GM19395 (cell line): ENCODE measurements around the gene TM4SF4.
A peak's percentile ranks its signal among the peaks of the same experiment; 100 is the strongest.

Source experiments
- ATAC-seq: cut with Tn5 transposase; IDR thresholded peaks from one replicate; pipeline ENCODE4 v1.9.1; 2021; ENCODE audit warnings: mild to moderate bottlenecking, moderate library complexity; ENCODE audit not compliant: unreplicated experiment

Gene TM4SF4

DNA sequence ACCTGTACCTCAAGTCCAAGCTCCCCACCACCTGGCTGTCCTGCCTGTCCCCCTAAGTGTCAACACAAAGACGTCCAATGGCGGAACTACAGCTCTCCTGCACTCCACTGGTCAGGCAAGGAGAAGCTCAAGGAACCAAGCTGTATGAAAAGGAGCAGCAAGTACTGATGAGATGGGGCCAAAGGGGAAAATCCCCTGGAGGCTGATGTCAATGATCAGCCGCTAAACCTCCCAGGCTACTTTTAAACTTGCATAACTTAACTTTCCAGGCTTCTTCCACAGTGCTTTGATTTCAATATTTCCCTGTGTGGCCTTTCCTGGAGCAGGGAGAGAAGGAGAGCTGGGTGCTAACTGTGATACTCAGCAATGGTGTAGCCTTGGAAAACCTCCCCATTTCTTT lies 35.0 kb downstream of the TM4SF4 start:
- ATAC-seq: no peak

DNA sequence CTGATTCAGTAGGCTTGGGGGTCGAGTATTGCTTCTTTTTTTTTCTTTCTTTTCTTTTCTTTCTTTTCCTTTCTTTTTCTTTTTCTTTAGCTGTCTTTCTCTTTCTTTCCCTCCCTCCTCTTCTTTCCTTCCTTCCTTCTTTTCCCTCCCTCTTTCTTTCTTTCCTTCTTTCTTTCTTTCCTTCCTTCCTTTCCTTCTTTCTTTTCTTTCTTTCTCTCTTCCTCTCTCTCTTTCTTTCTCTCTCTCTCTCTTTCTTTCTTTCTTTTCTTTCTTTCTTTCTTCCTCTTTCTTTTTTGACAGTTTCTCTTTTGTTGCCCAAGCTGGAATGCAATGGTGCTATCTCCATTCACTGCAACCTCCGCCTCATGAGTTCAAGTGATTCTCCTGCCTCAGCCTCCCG lies 36.0 kb downstream of the TM4SF4 start:
- no peak for ATAC-seq

DNA sequence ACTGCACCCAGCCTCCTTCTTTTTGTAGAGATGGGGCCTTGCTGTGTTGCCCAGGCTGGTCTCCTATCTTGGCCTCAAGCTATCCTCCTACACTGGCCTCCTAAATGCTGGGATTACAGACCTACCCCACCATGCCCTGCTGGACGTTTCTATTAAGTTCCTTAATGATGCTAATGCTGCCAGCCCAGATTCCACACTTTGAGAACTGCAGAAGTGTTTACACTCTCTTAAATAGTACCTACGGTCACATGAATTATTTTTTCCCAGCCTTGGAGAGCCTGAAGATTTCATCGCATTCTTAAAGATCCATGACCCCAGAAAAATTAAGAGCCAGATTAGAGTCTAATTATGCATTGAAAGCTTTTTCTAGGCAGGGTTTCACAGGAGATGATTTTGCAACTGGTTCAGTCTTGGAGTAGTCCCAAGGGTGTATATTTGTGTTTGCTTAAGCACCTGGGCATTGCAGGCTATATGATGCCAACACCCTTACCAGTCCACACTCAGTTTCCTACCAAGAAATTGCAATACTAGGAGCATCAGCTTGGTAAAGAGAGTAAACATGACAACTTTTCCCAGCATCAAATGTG lies 36.6 kb downstream of the TM4SF4 start:
- ATAC-seq: no peak

DNA sequence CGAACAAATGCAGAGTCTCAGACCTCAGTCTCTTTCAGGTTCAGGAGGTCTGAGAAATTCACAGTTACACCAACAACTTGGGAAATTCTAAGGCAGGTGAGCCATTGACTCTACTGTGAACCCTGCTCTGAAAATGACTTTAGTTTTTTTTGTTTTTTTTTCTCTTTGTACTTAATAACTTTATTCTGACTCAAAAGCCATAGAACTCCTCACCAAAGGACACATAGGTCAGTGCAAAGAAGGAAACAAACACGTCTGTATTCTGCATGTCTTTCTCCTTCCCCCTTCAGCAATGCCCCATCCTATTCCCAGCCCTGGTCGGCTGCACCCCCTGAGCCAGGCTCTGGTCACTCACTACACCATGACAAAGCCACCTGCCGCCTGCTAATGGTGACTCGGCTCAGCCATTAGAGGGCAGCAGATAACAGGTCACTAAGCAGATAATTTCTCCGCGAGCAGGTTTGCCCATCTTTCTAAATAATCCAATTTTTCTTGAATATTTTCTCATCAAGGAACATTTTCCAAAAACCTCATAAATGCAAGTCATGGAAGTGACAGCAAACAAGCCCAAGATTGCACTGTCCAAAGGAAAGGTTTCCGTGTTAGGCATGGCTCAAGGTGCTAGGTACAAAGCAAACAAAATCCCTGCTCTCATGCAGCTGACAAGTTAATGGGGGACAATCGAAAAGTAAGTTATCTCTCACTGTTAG lies 37.7 kb downstream of the TM4SF4 start:
- ATAC-seq: peak; percentile 73

DNA sequence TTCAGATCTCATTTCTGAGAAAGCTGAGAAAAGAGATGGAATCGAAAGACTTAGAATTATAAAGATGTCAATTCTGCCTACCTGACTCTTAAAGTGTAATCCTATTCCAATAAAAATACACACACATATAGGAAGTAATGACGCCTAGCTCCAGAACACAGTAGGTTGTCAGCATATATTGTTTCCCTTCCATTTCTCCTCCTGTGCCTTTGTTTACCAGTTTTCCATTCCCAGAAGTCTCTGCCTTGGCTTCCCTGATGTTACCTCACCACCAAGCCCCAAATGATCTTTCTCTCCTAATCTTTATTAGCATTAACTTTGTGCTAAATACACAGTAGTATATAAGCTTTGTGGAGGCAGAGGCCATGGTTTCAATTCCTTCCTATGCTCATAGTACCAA lies 40.0 kb downstream of the TM4SF4 start:
- ATAC-seq: no peak

DNA sequence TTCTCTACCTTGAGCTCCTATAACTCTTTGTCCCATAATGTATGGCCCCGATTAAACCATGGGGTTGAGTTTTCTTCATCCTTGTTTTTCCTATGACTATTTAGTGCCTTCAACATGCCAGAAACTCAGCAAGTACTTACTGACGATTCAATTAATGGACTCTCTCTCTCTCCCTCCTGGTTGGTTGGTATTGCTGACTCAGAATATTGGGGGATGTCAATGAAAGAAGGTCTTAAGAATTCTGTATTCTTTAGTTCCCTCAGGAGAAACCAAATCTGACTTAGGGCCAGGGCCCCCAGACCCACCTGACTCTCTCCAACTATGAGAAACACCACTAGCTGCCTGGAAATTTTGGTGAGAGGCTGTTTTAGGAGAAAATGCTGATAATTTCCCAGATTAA lies 40.8 kb downstream of the TM4SF4 start:
- ATAC-seq: no peak

DNA sequence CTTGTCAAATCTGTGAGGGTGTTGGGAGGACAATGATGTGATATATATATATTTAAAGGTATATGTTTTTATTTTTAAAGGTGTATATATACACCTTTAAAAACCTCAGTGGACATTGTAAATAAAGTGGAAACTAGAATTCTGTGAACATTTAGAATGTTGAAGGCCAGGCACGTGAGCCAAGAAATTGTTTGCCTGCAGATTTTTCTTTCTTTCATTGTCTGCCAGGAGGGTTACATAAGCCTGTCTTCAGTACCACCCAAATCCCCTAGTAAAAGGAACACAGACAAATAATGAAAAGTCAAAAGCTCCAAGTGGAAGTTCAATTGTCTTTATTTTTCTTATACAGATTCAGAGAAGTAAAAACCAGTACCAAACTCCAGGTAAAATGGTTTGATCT lies 42.4 kb downstream of the TM4SF4 start:
- ATAC-seq: no peak

DNA sequence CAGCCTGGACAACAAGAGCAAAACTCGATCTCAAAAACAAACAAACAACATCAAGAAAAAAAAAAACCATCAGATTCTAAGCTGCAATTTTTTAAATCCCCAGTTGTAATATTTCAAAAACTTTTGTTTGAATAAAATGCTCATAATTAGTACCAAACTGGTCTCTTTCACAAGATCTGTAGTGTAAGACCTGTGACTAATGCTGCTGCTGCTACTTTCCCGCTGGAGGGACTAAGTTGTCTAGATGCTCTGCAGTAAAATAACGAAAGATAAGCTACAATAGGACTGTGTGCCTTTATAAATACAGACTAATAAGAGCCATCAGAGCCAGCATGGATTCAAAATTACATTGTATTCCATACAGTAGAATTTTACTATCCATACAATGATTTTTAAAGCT lies 45.4 kb downstream of the TM4SF4 start:
- ATAC-seq: no peak

DNA sequence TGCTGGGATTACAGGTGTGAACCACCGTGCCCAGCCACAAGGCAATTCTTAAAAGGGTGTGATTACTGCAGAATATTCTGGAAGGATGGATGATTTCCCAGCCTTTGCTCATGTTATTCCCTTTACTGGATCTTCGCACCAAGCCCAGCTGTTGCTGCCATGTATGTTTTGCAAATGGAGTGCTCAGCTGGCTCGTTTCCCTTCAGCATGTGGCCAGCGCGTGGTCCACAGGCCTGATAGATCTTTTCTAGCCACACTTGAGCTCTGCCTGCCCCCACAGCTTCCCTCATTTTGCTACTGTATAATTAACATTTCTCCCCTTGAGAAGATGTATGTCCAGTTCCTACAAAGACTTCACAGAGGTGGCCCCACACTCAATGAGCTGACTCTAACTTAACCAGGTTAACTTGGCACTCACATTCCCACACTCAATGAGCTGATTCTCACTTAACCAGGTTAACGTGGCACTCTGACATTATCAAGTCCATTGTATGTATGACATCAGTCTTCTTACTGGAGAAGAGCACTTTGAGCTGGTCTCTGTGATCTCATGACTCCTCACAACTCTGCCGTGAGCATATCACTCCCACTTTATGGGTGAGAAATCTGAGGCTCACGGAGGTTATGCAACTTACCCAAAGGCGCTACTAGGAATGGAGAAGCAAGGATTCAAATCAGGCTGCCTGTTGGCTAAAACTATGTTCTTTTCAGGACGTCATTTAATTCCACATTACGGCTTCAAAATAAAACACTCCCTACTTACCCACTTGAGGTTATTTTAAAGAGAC lies 49.2 kb downstream of the TM4SF4 start:
- no peak for ATAC-seq

DNA sequence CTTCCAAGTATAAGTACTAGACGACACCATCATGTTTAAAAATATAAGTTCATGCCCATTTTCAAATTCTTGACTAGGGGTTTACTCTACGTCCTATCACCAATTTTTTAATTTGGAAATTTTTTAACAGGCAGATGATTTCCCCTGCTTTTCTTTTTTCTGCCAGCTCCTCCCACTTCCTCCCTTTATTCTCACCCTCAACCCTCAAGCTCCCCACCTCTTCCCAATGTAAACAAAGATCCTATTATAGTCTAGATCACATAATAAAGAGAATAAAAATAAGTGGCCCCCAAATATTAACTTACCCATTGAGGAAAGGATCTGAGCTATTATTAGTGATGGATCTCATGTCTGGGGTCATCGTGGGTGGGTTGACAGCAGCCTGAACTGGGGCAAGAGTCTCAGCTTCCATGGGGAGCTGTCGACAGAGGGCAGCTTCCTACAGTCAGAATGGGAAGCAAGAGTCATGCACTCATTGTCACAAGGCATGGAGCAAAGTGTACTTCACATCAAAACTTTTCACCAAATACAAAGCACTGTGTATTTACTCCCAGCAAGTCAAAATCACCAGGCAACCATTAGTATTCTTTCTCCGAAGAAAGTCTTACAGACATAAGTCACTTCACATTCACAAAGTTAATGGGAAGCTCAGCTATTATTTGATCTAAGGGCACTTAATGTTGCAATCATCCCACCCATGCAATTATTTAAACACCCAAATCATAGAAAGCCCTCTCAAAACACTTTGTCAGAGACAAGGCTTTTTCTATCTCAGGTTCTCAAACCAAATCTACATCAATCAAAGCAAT lies 53.2 kb downstream of the TM4SF4 start:
- ATAC-seq: no peak

DNA sequence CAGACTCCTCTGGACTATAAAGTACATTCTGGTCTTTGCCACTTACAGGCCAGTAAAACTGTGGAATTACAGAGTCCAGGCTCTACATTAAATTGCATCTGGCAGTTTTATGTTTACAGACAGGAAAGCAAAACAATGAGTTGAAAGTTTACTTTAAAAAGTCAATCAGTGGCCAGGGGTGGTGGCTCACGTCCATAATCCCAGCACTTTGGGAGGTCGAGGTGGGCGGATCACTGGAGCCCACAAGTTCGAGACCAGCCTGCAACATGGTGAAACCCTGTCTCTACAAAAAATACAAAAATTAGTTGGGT lies 53.8 kb downstream of the TM4SF4 start:
- ATAC-seq: no peak

DNA sequence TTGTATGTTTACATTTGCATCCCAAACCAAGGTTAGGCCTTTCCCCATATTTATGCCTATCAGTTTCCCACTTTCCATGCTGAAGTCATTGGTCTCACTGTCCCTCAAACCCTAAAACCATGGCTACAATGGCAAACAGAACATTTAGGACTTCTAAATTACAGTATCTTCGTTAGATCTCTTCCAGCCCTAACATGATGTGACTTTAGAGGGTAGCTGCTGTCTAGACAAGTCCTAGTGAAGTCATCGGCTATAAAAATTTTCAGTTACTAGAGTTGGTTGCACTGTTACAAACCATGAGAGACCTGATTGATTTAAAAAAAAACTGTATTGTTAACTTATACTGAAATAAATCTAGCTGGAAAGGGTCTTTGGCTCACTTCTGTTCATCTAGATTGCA lies 54.6 kb downstream of the TM4SF4 start:
- no peak for ATAC-seq

DNA sequence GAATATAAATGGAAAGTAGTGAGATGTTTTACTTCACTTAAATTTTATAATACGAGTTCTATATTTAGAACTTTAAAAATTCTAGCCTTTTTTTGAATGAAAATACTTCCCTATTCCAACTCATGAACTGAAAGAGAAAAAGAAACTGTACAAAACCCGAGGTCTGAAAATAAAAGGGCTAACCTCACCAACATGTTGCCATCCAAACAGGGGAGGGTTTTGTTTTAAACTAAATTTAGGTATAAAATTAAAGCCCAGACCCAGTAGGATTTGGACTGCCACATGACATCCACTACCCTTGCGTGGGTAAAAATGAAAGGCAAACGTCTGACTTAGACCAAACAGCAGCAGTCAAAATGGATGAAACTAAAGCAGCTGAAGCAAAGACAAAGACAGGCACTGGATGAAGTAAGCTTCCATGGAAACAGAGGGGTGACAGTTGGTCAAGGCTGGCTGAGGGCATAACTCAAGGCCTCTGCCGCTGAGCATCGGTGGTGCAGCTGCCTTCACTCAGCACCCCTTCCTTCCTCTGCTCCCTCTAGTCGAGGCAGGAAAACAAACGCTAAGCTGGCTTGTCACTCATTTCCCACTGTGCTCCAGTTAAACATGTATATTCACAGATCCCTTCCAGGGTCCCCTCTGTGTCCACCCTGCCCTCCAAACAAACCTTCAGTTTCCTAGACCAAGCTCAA lies 58.1 kb downstream of the TM4SF4 start:
- peak; percentile 52 for ATAC-seq

DNA sequence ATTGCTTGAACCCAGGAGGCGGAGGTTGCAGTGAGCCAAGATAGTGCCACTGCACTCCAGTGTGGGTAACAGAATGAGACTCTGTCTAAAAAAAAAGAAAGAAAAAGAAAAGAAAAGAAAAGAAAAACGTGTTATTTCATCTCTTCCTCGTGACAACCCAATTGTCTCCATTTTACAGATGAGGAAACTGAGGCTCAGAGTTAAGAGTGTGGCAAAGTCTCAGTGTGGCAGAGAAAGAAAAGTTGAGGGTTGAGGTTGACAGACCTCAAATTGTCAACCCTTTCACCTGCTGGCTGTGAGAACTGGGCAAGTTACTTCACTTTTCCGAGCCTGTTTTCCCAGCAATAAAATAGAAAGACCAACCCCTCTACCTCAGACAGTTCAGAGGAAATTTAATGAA lies 59.6 kb downstream of the TM4SF4 start:
- no peak for ATAC-seq

DNA sequence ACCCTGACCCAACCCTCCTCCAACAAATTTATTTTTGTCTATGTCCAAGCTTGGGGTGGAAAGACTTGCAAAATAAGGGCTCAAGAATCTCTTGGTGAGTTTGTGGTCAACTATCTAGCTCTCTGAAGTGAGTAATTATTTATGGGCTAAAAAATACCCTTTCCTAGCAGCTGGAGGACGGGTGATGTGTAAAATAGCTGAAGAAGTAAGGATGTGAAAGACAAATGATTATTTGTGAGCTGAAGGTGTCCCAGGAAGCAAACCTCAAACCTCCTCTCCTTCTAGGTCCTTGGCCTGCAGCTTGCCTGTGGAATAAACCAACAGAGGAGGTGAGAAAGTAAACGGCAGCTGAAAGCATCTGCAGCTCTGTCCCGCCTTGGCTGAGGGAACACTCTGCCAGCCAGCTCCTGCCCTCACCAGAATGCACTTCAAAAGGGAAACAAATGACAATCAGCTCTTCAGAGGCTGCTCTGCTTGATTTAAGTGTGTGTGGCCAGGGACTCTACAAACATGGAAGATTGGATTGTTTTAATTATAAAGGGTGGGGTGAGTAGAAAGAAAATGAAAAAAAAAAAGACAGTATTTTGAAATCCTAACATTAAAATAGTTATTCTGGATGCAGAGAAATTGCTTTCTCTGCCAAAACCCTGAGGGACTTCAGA lies 60.3 kb downstream of the TM4SF4 start:
- no peak for ATAC-seq

DNA sequence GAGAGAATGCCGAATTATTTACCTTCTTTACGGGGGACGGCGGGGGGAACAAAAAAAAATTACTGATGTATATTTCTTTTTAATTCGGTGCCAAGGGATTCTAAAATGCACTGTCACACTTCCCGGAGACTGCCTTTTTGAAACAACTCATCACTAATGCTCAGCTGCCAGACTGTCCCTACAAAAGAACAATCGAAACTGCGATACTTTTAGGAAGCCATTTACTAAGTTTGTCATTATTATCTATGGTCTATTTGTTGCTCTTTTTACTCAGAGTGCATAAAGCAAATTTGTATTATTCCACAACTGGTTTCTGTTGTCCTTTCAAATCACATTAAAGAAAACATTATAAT lies 60.8 kb downstream of the TM4SF4 start:
- ATAC-seq: no peak

DNA sequence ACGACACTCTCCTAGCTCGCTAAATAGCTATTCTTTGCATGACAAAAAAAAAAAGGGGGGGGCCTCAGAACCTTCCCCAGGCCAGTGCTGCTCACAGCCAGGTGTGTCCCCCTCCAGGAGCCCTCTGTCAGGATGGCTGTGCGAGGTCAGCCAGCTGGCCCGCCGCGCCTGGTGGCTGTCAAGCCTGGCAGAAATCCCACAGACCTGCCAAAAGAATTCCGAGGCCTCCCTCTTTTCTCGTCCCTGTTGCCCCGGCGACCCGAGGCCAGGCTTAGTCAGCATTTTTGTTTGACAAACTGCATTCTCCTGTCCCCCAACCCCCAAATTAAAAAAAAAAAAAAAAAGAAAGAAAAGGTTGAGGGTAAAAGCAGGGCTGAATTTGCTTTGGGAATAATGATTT lies 61.9 kb downstream of the TM4SF4 start:
- ATAC-seq: no peak

DNA sequence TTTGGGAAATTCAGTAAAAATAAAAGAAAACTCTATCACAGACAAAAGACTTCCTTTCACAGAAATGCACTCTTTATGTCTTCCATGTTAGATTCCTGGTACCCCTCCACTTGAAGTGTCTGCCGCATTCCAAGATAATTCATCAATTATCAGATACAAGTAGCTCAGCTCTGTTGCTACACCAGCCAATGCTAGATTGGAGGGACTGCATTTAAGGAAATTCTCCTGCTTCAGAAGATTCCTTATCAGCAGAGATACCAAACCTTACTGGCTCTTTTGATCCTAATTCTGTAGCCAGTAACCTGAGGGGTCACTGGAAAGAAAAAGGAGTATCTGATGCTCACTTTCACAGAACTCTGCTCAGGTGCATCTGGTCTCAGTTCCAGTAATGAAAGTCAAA lies 63.9 kb downstream of the TM4SF4 start:
- no peak for ATAC-seq

DNA sequence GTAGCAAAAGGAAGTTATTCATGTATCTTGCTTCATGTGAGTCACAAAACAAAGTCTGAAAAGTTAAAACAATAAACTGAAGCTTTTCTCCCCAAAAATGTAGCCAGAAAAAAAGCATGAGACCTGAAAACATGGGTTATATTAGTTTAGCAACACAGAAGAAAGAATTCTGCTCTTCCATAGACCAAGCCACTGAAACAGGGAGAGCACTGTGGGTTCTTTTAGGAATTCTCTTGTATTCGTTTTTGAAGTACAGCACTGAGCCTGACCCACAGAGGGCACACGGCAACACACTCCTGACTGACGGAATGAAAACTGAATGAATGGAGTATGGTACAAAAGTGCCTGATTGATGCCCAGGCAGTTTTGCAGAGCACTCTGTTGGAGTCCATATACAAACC lies 66.6 kb downstream of the TM4SF4 start:
- ATAC-seq: no peak
